Neural cell (in vitro differentiated cells): ENCODE data around the gene IFT122. TPM values are rescaled to one million over a fixed set of nuclear protein-coding genes. Genes with fewer than 3 reads are reported as not detected.

Source experiments
- H2AFZ ChIP-seq: fragments of 200-600, 300-800 bp; sonication (generic), shearing (Covaris generic); 2 replicates; pipeline ENCODE4 v1.6.0; 2014; ENCODE audit warnings: low read depth, mild to moderate bottlenecking, antibody characterized with exemption, low read length, moderate library complexity
- H3F3A ChIP-seq: fragments of 200-600 bp; shearing (Covaris generic); 2 replicates; pipeline ENCODE4 v1.6.1; 2016; ENCODE audit warnings: mild to moderate bottlenecking, moderate library complexity, mixed read lengths, antibody characterized with exemption, low read length; ENCODE audit not compliant: insufficient read depth, poor library complexity, severe bottlenecking
- H3K27ac ChIP-seq: fragments of 200-600, 300-800 bp; sonication (generic), shearing (Covaris generic); 2 replicates; pipeline ENCODE4 v1.5.1; 2014; ENCODE audit warnings: mild to moderate bottlenecking, low read length, moderate library complexity
- H3K27me3 ChIP-seq: fragments of 300-800, 200-600 bp; sonication (generic), shearing (Covaris generic); 2 replicates; pipeline ENCODE4 v1.6.0; 2014; ENCODE audit warnings: mild to moderate bottlenecking, low read depth, low read length, moderate library complexity; ENCODE audit not compliant: insufficient read depth
- H3K36me3 ChIP-seq: fragments of 300-800, 200-600 bp; sonication (generic), shearing (Covaris generic); 2 replicates; pipeline ENCODE4 v1.5.1; 2014; ENCODE audit warnings: mild to moderate bottlenecking, antibody characterized with exemption, low read length, moderate library complexity; ENCODE audit not compliant: insufficient read depth
- H3K4me2 ChIP-seq: fragments of 300-800, 200-600 bp; sonication (generic), shearing (Covaris generic); 2 replicates; pipeline ENCODE4 v1.6.0; 2014; ENCODE audit warnings: mild to moderate bottlenecking, low read length
- H3K4me3 ChIP-seq: fragments of 300-800, 200-600 bp; sonication (generic), shearing (Covaris generic); 2 replicates; pipeline ENCODE4 v1.5.1; 2014; ENCODE audit warnings: mild to moderate bottlenecking, low read length, moderate library complexity
- H3K79me2 ChIP-seq: fragments of 200-600 bp; shearing (Covaris generic); replicated peaks from 2 replicates; pipeline ENCODE4 v1.6.0; 2014; ENCODE audit warnings: mild to moderate bottlenecking, low read length, moderate library complexity; ENCODE audit not compliant: insufficient read depth
- H3K9ac ChIP-seq: fragments of 300-800, 200-600 bp; sonication (generic), shearing (Covaris generic); 2 replicates; pipeline ENCODE4 v1.6.1; 2016; ENCODE audit warnings: mild to moderate bottlenecking, low read length, mixed read lengths
- H3K9me2 ChIP-seq: fragments of 200-600 bp; shearing (Covaris generic); 2 replicates; pipeline ENCODE4 v1.6.1; 2016; ENCODE audit warnings: mild to moderate bottlenecking, low read length, mixed read lengths; ENCODE audit not compliant: insufficient read depth
- H3K9me3 ChIP-seq: fragments of 200-600, 300-800 bp; sonication (generic), shearing (Covaris generic); 2 replicates; pipeline ENCODE4 v1.6.1; 2016; ENCODE audit warnings: mild to moderate bottlenecking, mixed run types, low read length, moderate library complexity, mixed read lengths
- H4K20me1 ChIP-seq: fragments of 200-600 bp; shearing (Covaris generic); 2 replicates; pipeline ENCODE4 v1.6.1; 2016; ENCODE audit warnings: mild to moderate bottlenecking, mixed run types; ENCODE audit not compliant: insufficient read depth
- EP300 ChIP-seq: fragments of 450-650 bp; conservative IDR thresholded peaks from 2 replicates; pipeline ENCODE4 v1.6.1; 2014; ENCODE audit warnings: antibody characterized with exemption, mild to moderate bottlenecking, moderate library complexity; ENCODE audit not compliant: poor library complexity, severe bottlenecking
- EZH2 ChIP-seq: fragments of 200-600, 300-800 bp; shearing (Covaris generic), sonication (generic); IDR thresholded peaks from 2 replicates; pipeline ENCODE4 v1.6.1; 2014; ENCODE audit warnings: antibody characterized with exemption, low read length, borderline replicate concordance, mild to moderate bottlenecking; ENCODE audit not compliant: insufficient read depth, poor library complexity, severe bottlenecking
- MXI1 ChIP-seq: fragments of 450-650 bp; conservative IDR thresholded peaks from 2 replicates; pipeline ENCODE4 v1.6.1; 2014; ENCODE audit warnings: antibody characterized with exemption, mild to moderate bottlenecking; ENCODE audit not compliant: poor library complexity, severe bottlenecking
- POLR2AphosphoS5 ChIP-seq: IDR thresholded peaks from 2 replicates; pipeline ENCODE4 v1.6.1; 2012
- RAD21 ChIP-seq: fragments of 450-650 bp; conservative IDR thresholded peaks from 2 replicates; pipeline ENCODE4 v1.6.1; 2014; ENCODE audit warnings: antibody characterized with exemption, mild to moderate bottlenecking, moderate library complexity
- SMC3 ChIP-seq: fragments of 450-650 bp; conservative IDR thresholded peaks from 2 replicates; pipeline ENCODE4 v1.6.1; 2014; ENCODE audit warnings: antibody characterized with exemption, mild to moderate bottlenecking, moderate library complexity; ENCODE audit not compliant: poor library complexity
- TAF1 ChIP-seq: IDR thresholded peaks from 2 replicates; pipeline ENCODE4 v1.6.1; 2012; ENCODE audit warnings: low read depth
- polyA plus RNA-seq: library from polyadenylated mRNA; depleted of rRNA; stranded (reverse); fragments of >200 nt; gene quantifications from 2 replicates; pipeline ENCODE4 v1.2.3, GENCODE V29; 2014
- TF ChIP-seq, protein P1 (sequence below): IDR thresholded peaks from 2 replicates; pipeline ENCODE4 v1.6.1; 2012; ENCODE audit warnings: borderline replicate concordance
- TF ChIP-seq, protein P2 (sequence below): fragments of 450-650 bp; IDR thresholded peaks from 2 replicates; pipeline ENCODE4 v1.5.1; 2014; ENCODE audit warnings: antibody characterized with exemption, mild to moderate bottlenecking, moderate library complexity; ENCODE audit not compliant: poor library complexity, severe bottlenecking

IFT122 gene
- polyA plus RNA-seq, 1 donor from 2014 or later: 28.3 TPM

DNA sequence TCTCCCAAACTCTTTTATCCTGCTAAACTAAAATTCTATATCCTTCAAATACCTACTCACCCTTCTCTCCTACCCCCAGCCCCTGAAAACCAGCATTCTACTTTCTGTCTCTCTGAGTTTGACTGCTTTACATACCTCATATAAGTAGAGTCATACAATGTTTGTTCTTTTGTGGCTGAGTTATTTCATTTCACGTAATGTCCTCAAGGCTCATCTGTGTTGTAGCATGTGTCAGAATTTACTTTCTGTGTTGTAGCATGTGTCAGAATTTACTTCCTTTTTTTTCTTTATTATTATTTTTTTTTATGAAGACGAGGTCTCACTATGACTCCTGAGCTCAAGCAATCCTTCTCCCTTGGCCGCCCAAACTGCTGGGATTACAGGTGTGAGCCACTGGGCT lies 20.1 kb downstream of the IFT122 start:
- Histone ChIP-seq H3K79me2 (no peaks in the 10 kb centered on the region), H3F3A (no peaks in the 10 kb centered on the region), H3K9me2 (no peaks in the 10 kb centered on the region), H3K4me2 (no peak overlapping the region), H2AFZ (no peak overlapping the region), H3K27me3 (no peaks in the 10 kb centered on the region), H3K4me3 (no peak overlapping the region), H3K9ac (no peak overlapping the region), H3K36me3 (no peaks in the 10 kb centered on the region), H3K9me3 (no peaks in the 10 kb centered on the region), H4K20me1 (no peaks in the 10 kb centered on the region), H3K27ac (no peak overlapping the region)
- TF ChIP-seq EP300 (no peak), SMC3 (no peak), POLR2AphosphoS5 (no peak), TAF1 (no peak), RAD21 (no peak), MXI1 (no peak), EZH2 (no peak)
- TF ChIP-seq, protein P1, sequence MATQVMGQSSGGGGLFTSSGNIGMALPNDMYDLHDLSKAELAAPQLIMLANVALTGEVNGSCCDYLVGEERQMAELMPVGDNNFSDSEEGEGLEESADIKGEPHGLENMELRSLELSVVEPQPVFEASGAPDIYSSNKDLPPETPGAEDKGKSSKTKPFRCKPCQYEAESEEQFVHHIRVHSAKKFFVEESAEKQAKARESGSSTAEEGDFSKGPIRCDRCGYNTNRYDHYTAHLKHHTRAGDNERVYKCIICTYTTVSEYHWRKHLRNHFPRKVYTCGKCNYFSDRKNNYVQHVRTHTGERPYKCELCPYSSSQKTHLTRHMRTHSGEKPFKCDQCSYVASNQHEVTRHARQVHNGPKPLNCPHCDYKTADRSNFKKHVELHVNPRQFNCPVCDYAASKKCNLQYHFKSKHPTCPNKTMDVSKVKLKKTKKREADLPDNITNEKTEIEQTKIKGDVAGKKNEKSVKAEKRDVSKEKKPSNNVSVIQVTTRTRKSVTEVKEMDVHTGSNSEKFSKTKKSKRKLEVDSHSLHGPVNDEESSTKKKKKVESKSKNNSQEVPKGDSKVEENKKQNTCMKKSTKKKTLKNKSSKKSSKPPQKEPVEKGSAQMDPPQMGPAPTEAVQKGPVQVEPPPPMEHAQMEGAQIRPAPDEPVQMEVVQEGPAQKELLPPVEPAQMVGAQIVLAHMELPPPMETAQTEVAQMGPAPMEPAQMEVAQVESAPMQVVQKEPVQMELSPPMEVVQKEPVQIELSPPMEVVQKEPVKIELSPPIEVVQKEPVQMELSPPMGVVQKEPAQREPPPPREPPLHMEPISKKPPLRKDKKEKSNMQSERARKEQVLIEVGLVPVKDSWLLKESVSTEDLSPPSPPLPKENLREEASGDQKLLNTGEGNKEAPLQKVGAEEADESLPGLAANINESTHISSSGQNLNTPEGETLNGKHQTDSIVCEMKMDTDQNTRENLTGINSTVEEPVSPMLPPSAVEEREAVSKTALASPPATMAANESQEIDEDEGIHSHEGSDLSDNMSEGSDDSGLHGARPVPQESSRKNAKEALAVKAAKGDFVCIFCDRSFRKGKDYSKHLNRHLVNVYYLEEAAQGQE: no peak
- TF ChIP-seq, protein P2, sequence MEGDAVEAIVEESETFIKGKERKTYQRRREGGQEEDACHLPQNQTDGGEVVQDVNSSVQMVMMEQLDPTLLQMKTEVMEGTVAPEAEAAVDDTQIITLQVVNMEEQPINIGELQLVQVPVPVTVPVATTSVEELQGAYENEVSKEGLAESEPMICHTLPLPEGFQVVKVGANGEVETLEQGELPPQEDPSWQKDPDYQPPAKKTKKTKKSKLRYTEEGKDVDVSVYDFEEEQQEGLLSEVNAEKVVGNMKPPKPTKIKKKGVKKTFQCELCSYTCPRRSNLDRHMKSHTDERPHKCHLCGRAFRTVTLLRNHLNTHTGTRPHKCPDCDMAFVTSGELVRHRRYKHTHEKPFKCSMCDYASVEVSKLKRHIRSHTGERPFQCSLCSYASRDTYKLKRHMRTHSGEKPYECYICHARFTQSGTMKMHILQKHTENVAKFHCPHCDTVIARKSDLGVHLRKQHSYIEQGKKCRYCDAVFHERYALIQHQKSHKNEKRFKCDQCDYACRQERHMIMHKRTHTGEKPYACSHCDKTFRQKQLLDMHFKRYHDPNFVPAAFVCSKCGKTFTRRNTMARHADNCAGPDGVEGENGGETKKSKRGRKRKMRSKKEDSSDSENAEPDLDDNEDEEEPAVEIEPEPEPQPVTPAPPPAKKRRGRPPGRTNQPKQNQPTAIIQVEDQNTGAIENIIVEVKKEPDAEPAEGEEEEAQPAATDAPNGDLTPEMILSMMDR: no peak

DNA sequence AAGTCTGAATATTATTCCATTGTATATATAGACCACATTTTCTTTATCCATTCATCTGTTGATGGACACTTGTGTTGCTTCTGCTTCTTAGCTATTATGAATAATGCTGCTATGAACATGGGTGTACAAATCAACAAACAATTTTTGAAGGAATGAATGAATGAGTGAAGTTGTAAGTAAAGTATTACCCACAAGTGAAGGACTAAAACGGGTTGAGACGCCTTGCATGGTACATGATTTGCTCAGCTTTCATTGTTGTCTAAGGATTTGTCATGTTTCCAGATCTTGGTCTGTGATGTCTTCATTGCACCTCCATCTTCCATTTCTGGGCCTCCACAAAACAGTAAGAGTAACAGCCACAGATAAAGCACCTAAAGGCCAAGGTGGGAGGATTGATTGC lies 20.5 kb downstream of the IFT122 start:
- no peaks in the 10 kb centered on the region for H3F3A ChIP-seq
- H2AFZ ChIP-seq: no peak overlapping the region
- no peaks in the 10 kb centered on the region for H4K20me1 ChIP-seq
- no peaks in the 10 kb centered on the region for H3K9me2 ChIP-seq
- no peak overlapping the region for H3K27ac ChIP-seq
- no peaks in the 10 kb centered on the region for H3K36me3 ChIP-seq
- H3K9ac ChIP-seq: no peak overlapping the region
- no peaks in the 10 kb centered on the region for H3K9me3 ChIP-seq
- no peaks in the 10 kb centered on the region for H3K79me2 ChIP-seq
- no peak overlapping the region for H3K4me2 ChIP-seq
- no peaks in the 10 kb centered on the region for H3K27me3 ChIP-seq
- no peak overlapping the region for H3K4me3 ChIP-seq
- TF ChIP-seq EP300 (no peak), SMC3 (no peak), MXI1 (no peak), EZH2 (no peak), RAD21 (no peak), POLR2AphosphoS5 (no peak), TAF1 (no peak)
- TF ChIP-seq, protein P1: no peak
- TF ChIP-seq, protein P2: no peak
